Brain pericyte (primary cell): Measurements from ENCODE around the gene TNMD.

Source experiments
- DNase-seq: peaks from one replicate; pipeline ENCODE4 v3.0.0-alpha.2; 2012; ENCODE audit warnings: low read depth, low spot score

Gene TNMD

DNA sequence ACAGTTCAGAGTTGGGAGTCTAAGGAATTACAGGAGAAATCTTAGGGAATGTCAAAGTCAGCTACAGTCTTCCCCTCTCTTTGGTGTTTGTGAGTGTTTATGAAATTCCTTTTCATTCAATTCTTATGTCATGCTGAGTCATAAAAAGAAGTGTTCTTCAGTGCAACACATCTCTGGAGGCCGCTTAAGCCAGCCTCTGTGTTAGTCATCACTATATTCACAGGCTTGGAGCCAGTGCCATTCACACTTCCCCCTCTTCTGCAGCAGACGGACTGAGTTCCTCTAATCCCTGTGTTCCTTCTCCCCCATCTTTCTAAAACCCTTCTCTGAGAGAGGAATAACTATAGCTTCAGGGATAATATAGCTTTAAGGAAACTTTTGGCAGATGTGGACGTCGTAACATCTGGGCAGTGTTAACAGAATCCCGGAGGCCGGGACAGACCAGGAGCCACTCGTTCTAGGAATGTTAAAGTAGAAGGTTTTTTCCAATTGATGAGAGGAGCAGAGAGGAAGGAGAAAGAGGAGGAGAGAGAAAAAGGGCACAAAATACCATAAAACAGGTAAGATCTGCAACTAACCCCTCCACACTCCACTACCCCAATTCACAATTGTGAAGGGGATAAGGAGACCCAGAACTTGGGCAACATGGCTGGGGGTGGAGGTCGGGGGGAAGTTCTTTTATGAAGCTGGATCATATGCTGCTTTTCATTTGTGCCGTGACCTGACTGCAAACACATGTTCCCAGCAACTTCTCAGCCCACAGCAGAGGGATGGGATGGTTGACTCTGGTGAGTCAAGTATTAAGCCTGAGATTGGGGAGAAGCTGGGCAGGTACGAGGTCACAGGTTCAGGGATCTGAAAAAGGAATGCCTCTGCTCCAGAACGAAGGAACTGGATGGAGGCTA lies 59.5 kb downstream of the TNMD start, which contains the start of gene SRPX2:
Gene SRPX2 (plus strand): TSS at position 244 of the 905 bp plus-strand sequence. CDS start 2,124 bp downstream, outside the sequence.
- DNase-seq: peak; percentile 27

DNA sequence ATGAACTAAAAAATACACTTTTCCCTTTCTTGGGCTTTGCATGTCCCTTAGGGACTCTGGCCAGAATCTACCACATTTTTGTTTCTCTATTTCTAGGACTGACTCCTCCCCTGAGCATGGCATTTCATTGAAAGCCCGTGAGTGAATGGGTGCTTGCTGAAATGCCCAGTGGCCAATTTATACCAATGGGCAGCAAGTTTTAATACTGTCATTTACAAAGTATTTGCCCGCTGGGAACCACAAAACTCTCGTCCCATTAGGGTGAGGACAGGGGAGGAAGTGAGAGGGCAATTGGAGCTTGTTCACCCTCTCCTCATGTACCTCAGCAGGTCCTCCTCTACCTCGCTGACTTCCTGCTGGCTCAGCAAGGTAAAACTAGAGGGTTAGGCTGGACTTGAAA lies 60.4 kb downstream of the TNMD start:
- DNase-seq: no peak

DNA sequence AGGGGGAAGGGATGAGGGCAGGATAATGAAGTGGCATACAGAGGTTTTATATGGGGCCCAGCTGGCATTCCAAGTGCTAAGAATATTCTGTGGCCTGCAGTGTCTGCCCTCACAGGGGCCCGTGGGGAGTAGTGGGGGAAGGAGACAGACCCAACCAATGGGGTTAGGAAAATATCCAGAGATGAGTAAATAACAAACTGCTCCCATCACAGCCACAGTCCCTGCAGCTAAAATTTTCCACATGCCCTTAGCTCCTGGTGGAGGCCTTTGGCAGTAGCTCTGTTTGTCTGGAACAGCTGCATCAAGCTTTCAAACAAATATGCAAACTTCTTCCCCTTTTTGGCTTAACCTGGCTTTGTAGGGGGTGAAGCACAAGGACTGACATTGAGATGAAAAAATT lies 62.4 kb downstream of the TNMD start:
- peak; percentile 47 for DNase-seq

DNA sequence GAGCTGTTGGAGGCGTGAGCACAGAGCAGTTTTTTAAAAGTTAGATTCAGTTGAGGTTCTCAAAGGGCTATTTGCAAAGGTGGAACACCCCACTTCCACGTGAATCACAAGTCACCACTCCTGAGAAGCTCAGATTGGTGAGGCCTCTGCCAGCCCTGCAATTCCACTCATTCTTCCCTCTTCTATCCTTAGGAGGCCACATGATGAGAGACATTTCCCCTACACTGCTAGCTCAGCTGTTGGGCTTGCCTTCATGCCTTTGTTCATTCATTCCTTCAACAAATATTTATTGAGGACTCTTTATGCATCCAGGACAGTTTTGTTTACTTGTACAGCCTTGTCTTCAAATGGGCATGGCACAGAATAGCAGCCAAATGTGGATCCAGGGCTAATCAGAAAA lies 63.0 kb downstream of the TNMD start:
- DNase-seq: no peak

DNA sequence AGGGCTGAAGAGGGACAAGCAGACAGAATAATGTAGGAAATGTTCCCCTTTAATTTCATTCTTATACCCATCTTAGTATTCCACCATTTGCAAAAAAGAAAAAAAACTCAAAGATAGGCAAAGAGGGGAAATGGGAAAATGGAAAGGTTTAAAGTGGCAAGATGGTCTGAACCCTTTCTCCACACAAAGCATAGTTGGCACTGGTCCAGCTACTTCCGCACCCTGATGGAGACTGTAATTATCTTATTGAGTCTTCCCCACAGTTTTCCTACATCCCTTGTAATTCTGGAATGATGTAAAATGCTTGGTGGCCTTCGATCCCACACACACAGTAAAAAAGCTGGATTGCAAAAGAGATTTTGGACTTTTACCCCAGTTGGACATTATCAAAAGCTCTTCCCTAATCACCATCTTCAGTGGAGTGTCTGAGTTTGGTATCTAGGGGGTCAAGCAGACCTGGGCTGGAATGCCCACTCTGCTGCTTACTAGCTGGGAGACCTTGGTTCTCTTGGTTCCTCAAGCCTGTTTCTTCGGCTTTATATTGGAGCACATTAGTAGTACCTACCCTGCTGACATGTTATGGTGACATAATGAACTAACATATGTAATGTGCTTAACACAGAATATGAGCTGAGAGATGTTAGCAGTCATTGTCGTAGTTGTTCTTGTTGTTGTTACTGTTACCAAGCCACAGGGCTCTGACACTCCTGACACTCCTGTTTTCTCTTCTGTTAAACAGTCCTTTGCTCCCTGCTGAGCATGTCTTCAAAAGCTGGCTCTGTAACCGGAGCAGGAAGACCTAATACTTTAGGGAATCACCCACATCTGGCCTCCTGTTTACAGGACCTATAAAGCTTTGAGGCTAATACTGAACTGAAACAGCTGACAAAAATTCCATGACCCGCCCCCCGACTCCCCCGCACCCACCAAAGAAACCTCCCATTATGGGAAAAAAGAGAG lies 64.0 kb downstream of the TNMD start:
- DNase-seq: peak; percentile 69
